HG02981 (cell line): ENCODE data around the gene LCE1B.

ENCODE experiments used
- ATAC-seq: cut with Tn5 transposase; IDR thresholded peaks from one replicate; pipeline ENCODE4 v1.9.1; 2021; ENCODE audit warnings: mild to moderate bottlenecking, moderate library complexity; ENCODE audit not compliant: unreplicated experiment

Gene LCE1B

GRCh38 chr1:152860129-152860528 lies 48.4 kb downstream of the LCE1B start:
- no peak for ATAC-seq

- no peak for ATAC-seq
Observed at GRCh38 chr1:152861374-152861773, 49.6 kb downstream of the LCE1B start.
